HEK293 (cell line): Measurements from ENCODE around the gene TRIM65.
A peak's percentile ranks its signal among the peaks of the same experiment; 100 is the strongest.

ENCODE experiments used
- CTCF ChIA-PET: fragments of 350-600 bp; formaldehyde crosslinking; extraction: SDS; loops from one replicate; lab custom pipeline; 2021; ENCODE audit warnings: antibody characterized with exemption; lab: Yijun Ruan, JAX
- POLR2A ChIA-PET: fragments of 300-600 bp; formaldehyde crosslinking; extraction: SDS; loops from one replicate; lab custom pipeline; 2020; ENCODE audit warnings: antibody characterized with exemption, inconsistent platforms; lab: Yijun Ruan, JAX
- H3K27ac ChIP-seq: fragments of 200-500 bp; sonication (Bioruptor generic); 2 replicates; pipeline ENCODE4 v1.5.1; 2014; ENCODE audit warnings: low read depth, low read length, control low read depth, inconsistent platforms; ENCODE audit errors: extremely low read depth
- H3K36me3 ChIP-seq, 2 experiments: fragments of 200-500 bp in 1 of 2; sonication (Bioruptor generic) in 1 of 2; 1 replicate in 1 of 2; 2 replicates in 1 of 2; pipeline ENCODE4 v1.5.1; 2014 to 2017; ENCODE audit warnings: inconsistent platforms in 2 of 2, low read length in 2 of 2; ENCODE audit not compliant: control insufficient read depth in 2 of 2, insufficient read depth in 1 of 2
- H3K4me1 ChIP-seq: fragments of 200-500 bp; sonication (Bioruptor generic); 2 replicates; pipeline ENCODE4 v1.5.1; 2014; ENCODE audit warnings: mild to moderate bottlenecking, low read length, inconsistent platforms; ENCODE audit not compliant: control insufficient read depth, insufficient read depth
- H3K4me3 ChIP-seq: 2 replicates; pipeline ENCODE4 v1.5.1; 2011; ENCODE audit warnings: low read depth, mild to moderate bottlenecking, control low read depth, low read length, moderate library complexity
- H3K9me3 ChIP-seq: fragments of 200-500 bp; sonication (Bioruptor generic); 2 replicates; pipeline ENCODE4 v1.5.1; 2014; ENCODE audit warnings: low read depth, low read length, inconsistent platforms; ENCODE audit not compliant: control insufficient read depth, insufficient read depth
- BCL11B ChIP-seq: fragments of 450-650 bp; formaldehyde crosslinking; IDR thresholded peaks from 2 replicates; pipeline ENCODE4 v1.5.1; 2016; ENCODE audit warnings: low read depth, missing biosample characterization, missing genetic modification characterization
- GLIS1 ChIP-seq: fragments of 450-650 bp; formaldehyde crosslinking; IDR thresholded peaks from 2 replicates; pipeline ENCODE4 v1.5.1; 2016; ENCODE audit warnings: missing biosample characterization, missing genetic modification characterization
- OSR2 ChIP-seq: fragments of 450-650 bp; formaldehyde crosslinking; IDR thresholded peaks from 2 replicates; pipeline ENCODE4 v1.5.1; 2016; ENCODE audit warnings: missing biosample characterization, missing genetic modification characterization
- ZFP69B ChIP-seq: fragments of 450-650 bp; formaldehyde crosslinking; IDR thresholded peaks from 2 replicates; pipeline ENCODE4 v1.5.1; 2016; ENCODE audit warnings: missing biosample characterization, missing genetic modification characterization
- ZIC2 ChIP-seq: fragments of 450-650 bp; formaldehyde crosslinking; IDR thresholded peaks from 2 replicates; pipeline ENCODE4 v1.5.1; 2016; ENCODE audit warnings: missing biosample characterization, missing genetic modification characterization
- ZNF341 ChIP-seq: fragments of 450-650 bp; formaldehyde crosslinking; IDR thresholded peaks from 2 replicates; pipeline ENCODE4; 2016; ENCODE audit warnings: low read depth, missing biosample characterization, missing genetic modification characterization
- ZNF549 ChIP-seq: fragments of 450-650 bp; IDR thresholded peaks from 2 replicates; pipeline ENCODE4 v1.5.1; 2018; ENCODE audit warnings: missing biosample characterization, missing genetic modification characterization, mild to moderate bottlenecking, inconsistent platforms, moderate library complexity
- TF ChIP-seq, protein P1 (sequence below): fragments of 450-650 bp; IDR thresholded peaks from 2 replicates; pipeline ENCODE4 v1.5.1; 2018; ENCODE audit warnings: missing biosample characterization, mild to moderate bottlenecking, missing genetic modification characterization
- TF ChIP-seq, protein P2 (sequence below): fragments of 450-650 bp; formaldehyde crosslinking; IDR thresholded peaks from 2 replicates; pipeline ENCODE4 v1.5.0; 2017; ENCODE audit warnings: missing biosample characterization, missing genetic modification characterization, borderline replicate concordance
- TF ChIP-seq, protein P3 (sequence below): fragments of 450-650 bp; formaldehyde crosslinking; IDR thresholded peaks from 2 replicates; pipeline ENCODE4 v1.5.1; 2016; ENCODE audit warnings: missing biosample characterization, missing genetic modification characterization
- TF ChIP-seq, protein P4 (sequence below): fragments of 450-650 bp; formaldehyde crosslinking; IDR thresholded peaks from 2 replicates; pipeline ENCODE4 v1.5.1; 2016; ENCODE audit warnings: missing biosample characterization, missing genetic modification characterization

The TRIM65 gene

DNA sequence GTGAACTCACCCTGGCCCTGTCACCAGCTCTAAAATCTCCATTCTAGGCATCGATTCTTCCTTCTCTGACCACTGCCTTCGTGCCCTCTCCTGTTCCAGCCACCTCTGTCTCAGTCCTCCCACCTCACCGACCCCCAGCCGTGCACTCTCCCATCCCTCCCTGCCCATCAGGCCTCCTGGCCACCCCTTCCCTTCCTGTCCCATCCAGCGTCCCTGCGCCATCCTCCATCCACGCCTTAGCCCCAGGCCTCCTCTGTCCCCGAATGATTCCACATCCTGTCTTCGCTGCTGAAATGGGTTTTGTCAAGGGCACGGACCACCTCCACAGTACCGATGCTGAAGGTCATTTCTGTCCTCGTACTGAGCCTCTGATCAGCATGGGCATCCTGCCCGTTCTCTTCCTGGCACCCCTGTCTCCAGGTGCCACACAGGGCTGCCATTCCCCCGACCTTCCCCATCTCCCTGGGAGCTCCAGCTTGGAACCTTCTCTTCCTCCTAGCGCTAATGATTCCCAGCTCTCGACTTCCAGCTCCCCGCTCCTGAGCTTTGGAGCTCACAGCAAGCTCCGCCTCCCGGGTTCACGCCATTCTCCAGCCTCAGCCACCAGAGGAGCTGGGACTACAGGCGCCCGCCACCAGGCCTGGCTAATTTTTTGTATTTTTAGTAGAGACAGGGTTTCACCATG is 2.6 kb downstream of the TRIM65 start:
- peaks cover 10% of the 10 kb centered on the region for H3K4me1 ChIP-seq
- no peak overlapping the region; the same call in 1 of the 2 replicates for H3K27ac ChIP-seq
- no peaks in the 10 kb centered on the region for H3K9me3 ChIP-seq
- no peak for TF ChIP-seq GLIS1 (tag by site-specific recombination)
- TF ChIP-seq, protein P1, sequence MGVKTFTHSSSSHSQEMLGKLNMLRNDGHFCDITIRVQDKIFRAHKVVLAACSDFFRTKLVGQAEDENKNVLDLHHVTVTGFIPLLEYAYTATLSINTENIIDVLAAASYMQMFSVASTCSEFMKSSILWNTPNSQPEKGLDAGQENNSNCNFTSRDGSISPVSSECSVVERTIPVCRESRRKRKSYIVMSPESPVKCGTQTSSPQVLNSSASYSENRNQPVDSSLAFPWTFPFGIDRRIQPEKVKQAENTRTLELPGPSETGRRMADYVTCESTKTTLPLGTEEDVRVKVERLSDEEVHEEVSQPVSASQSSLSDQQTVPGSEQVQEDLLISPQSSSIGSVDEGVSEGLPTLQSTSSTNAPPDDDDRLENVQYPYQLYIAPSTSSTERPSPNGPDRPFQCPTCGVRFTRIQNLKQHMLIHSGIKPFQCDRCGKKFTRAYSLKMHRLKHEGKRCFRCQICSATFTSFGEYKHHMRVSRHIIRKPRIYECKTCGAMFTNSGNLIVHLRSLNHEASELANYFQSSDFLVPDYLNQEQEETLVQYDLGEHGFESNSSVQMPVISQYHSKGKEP (tag by site-specific recombination), result no peak
- TF ChIP-seq, protein P2, sequence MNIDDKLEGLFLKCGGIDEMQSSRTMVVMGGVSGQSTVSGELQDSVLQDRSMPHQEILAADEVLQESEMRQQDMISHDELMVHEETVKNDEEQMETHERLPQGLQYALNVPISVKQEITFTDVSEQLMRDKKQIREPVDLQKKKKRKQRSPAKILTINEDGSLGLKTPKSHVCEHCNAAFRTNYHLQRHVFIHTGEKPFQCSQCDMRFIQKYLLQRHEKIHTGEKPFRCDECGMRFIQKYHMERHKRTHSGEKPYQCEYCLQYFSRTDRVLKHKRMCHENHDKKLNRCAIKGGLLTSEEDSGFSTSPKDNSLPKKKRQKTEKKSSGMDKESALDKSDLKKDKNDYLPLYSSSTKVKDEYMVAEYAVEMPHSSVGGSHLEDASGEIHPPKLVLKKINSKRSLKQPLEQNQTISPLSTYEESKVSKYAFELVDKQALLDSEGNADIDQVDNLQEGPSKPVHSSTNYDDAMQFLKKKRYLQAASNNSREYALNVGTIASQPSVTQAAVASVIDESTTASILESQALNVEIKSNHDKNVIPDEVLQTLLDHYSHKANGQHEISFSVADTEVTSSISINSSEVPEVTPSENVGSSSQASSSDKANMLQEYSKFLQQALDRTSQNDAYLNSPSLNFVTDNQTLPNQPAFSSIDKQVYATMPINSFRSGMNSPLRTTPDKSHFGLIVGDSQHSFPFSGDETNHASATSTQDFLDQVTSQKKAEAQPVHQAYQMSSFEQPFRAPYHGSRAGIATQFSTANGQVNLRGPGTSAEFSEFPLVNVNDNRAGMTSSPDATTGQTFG (tag by site-specific recombination), result no peak
- TF ChIP-seq, protein P3, sequence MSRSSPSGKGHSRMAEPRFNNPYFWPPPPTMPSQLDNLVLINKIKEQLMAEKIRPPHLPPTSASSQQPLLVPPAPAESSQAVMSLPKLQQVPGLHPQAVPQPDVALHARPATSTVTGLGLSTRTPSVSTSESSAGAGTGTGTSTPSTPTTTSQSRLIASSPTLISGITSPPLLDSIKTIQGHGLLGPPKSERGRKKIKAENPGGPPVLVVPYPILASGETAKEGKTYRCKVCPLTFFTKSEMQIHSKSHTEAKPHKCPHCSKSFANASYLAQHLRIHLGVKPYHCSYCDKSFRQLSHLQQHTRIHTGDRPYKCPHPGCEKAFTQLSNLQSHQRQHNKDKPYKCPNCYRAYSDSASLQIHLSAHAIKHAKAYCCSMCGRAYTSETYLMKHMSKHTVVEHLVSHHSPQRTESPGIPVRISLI, result no peak
- TF ChIP-seq, protein P4, sequence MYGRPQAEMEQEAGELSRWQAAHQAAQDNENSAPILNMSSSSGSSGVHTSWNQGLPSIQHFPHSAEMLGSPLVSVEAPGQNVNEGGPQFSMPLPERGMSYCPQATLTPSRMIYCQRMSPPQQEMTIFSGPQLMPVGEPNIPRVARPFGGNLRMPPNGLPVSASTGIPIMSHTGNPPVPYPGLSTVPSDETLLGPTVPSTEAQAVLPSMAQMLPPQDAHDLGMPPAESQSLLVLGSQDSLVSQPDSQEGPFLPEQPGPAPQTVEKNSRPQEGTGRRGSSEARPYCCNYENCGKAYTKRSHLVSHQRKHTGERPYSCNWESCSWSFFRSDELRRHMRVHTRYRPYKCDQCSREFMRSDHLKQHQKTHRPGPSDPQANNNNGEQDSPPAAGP (tag by site-specific recombination), result 0 out of 2 replicates have a peak, but pooled peaks have one; percentile 9
- TF ChIP-seq BCL11B (tag by site-specific recombination), result no peak
- peak; percentile 63 for TF ChIP-seq ZNF341 (tag by site-specific recombination)
- ChIA-PET CTCF (interaction anchor here (0.6 to 4.3 kb wide), 8 partner anchors 11 to 342 kb away, joined by 3 to 28 read pairs (median 4); partner anchors contain the start of genes CDK3, MRPL38 and TRIM47), POLR2A (interaction anchor here (0.5 to 2.2 kb wide), 5 partner anchors 12 to 55 kb away, joined by 3 to 20 read pairs (median 3); partner anchors contain the start of gene WBP2)
- H3K4me3 ChIP-seq, result no peak overlapping the region
- peaks cover 9 to 55% of the 10 kb centered on the region in 2 experiments; a peak in 2 of 3 replicates for H3K36me3 ChIP-seq

DNA sequence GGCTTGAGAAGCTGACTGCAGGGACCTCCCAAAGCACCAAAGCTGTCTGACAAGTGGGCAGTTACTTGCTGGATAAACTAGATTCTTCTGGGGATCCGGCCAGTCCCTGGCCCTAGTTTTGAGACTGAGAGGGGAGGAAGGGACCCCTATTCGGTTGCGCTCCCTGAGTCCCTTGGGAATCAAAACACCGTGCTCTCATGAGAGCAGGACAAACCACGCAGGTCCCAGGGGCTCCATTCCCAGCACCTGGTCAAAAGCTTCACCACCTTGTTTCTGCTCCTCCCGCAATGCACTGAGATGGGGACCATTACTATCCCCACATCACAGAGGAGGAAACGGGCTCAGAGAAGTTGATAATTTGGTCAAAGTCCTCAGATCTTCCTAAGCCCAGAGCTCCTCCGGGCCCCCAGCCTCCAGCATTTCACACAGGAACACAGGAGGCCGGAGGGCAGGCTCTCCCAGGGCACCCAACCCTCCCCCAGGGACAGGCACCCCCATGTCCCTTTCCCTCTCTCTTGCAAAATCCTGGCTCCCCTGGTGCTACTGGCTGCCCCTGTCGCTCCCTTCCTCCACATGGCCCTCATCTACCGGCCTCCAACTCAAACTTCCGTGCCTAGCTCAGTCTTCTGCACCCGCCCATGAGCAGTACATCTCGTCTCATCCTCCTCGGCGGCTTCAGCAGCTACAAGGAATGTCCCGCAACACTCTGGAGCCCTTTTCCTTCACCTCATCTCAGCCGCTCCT is 3.3 kb downstream of the TRIM65 start:
- ChIA-PET CTCF (interaction anchor here (0.6 to 1.9 kb wide), 7 partner anchors 12 to 133 kb away, joined by 3 to 8 read pairs (median 3); partner anchors contain the start of genes CDK3 and MRPL38), POLR2A (interaction anchor here (0.5 to 2.2 kb wide), 8 partner anchors 11 to 88 kb away, joined by 3 to 20 read pairs (median 4); partner anchors contain the start of gene WBP2)
- Histone ChIP-seq H3K9me3 (no peaks in the 10 kb centered on the region), H3K4me1 (peaks cover 10% of the 10 kb centered on the region), H3K36me3 (peaks cover 13 to 48% of the 10 kb centered on the region in 2 experiments; a peak in 2 of 3 replicates), H3K4me3 (no peak overlapping the region), H3K27ac (no peak overlapping the region)
- TF ChIP-seq ZNF549 (tag by site-specific recombination), result no peak

DNA sequence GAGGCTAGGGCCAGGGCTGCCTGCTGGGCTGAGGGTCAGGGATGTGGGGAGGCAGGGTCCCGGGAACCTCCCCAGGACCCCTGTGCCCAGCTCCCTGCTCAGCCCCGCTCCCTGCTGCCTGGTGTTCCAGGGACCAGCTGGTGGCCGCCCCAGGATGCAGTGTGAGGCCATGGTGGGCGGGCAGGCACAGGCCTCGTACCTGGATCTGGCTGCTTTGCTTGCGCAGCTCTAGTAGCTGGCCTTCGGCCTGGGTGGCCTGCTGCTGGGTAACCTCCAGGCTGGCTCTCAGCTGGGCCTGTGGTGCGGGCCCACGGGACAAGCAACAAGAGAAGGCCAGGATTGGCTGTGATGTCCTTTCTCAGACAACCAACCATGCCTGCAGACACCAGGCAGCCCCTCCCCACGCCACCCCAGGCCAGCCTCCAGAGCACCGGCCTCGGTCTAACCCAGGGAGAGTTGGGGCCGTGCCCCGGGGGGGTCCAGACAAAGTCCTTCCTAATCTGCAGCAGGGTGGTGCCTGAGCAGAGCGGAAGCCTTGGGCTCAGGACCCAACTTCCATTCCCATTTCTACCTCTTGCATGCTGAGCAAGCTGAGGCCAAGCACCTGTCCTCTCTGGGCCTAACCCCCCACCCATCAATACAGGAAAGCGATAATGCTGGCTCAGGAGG is 4.1 kb downstream of the TRIM65 start:
- Histone ChIP-seq H3K36me3 (peaks cover 11 to 40% of the 10 kb centered on the region in 2 experiments; a peak in 2 of 3 replicates), H3K4me3 (no peak overlapping the region), H3K9me3 (no peaks in the 10 kb centered on the region), H3K27ac (no peak overlapping the region), H3K4me1 (peaks cover 10% of the 10 kb centered on the region)
- ChIA-PET CTCF (interaction anchor here (0.6 to 1.9 kb wide), 4 partner anchors 12 to 409 kb away, joined by 3 to 8 read pairs (median 6); partner anchors contain the start of gene MRPL38), POLR2A (interaction anchor here (0.8 to 2.2 kb wide), 8 partner anchors 10 to 87 kb away, joined by 3 to 20 read pairs (median 3); partner anchors contain the start of genes TRIM47 and WBP2)
- TF ChIP-seq OSR2 (tag by site-specific recombination) (no peak), ZFP69B (tag by site-specific recombination) (peak; percentile 62; the same call in 1 of the 2 replicates), ZIC2 (tag by site-specific recombination) (peak; percentile 61; the same call in 1 of the 2 replicates)
